ENCODE data around the gene SPOCK2. TPM values are rescaled to one million over a fixed set of nuclear protein-coding genes. Genes with fewer than 3 reads are reported as not detected.

Gene SPOCK2
- total RNA-seq, 1 donor from 2014 or later: 27.8 TPM

DNA sequence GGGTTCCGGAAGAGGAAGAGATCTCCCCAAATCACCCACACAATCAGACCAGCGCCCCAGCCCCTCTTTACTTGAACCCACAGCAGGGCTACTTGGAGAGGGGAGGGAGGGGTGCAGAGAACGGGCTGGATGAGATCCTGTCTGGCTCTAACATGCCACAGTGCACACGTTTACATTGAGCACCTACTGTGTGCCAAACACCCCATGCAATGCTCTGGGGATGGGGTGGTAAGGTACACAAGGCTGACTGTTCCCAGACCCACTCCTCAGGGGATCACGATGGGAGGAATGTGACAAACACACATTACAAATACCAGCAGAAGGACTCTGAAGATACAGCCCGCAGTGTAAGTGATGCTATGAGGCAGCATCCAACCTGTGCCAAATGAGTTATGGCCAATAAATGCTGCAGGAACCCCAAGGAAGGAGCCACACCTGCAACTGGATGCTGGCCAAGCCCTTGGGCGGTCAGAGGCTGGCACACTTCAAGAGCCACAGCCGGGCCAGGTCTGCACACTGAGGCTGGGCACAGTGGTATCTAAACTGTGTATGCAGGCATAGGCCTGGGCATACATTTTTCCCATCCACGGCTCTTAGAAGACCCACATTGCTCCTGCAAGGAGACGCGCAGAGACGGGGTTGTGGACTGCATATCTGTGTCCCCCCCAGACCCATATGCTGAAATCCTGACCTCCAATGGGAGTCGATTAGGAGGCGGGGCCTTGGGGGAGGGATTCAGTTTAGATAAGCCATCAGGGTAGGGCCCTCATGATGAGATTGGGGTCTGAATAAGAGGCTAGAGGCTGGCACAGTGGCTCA lies 6.4 kb downstream of the SPOCK2 start:
- POLR2A ChIA-PET: no interaction called here
- no peak for ATAC-seq (ENCODE audit: low read depth)
- CTCF ChIA-PET: no interaction called here
- Mint-ChIP-seq H3K36me3 (ENCODE audit: low read depth) (peaks cover 11% of the 10 kb centered on the region), H3K9me3 (no peaks in the 10 kb centered on the region), H3K4me3 (no peak overlapping the region), H3K27ac (peak overlapping the region; percentile 27), H3K27me3 (no peaks in the 10 kb centered on the region), H3K4me1 (peaks cover 75% of the 10 kb centered on the region)
- no peak for DNase-seq
- intact Hi-C loops (cut with micrococcal nuclease): no loop called here
- TF ChIP-seq, protein P1, sequence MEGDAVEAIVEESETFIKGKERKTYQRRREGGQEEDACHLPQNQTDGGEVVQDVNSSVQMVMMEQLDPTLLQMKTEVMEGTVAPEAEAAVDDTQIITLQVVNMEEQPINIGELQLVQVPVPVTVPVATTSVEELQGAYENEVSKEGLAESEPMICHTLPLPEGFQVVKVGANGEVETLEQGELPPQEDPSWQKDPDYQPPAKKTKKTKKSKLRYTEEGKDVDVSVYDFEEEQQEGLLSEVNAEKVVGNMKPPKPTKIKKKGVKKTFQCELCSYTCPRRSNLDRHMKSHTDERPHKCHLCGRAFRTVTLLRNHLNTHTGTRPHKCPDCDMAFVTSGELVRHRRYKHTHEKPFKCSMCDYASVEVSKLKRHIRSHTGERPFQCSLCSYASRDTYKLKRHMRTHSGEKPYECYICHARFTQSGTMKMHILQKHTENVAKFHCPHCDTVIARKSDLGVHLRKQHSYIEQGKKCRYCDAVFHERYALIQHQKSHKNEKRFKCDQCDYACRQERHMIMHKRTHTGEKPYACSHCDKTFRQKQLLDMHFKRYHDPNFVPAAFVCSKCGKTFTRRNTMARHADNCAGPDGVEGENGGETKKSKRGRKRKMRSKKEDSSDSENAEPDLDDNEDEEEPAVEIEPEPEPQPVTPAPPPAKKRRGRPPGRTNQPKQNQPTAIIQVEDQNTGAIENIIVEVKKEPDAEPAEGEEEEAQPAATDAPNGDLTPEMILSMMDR (IDR thresholded peaks at IDR 0.05): no peak

DNA sequence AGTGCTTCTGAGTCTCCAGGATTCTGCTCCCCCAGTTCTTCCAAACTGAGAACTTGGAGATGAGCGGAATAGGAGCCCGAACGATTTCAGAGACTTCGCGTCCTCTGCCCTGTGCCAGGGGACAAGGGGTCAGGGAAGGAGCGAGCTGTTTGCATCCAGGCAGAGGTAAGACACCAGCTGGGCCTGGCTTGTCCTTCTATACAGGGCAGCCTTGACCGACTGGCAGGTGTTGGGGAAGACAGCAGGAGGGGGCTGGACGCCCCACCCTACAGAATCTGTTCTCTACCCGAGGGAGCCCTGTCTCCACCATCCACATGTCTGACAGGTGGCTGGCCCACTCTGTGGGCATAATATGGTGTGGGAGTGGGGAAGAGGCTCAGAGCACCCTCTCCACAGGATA lies 7.1 kb downstream of the SPOCK2 start:
- ChIA-PET CTCF (no interaction called here), POLR2A (no interaction called here)
- Mint-ChIP-seq H3K27ac (peak overlapping the region; percentile 27), H3K36me3 (ENCODE audit: low read depth) (peaks cover 11% of the 10 kb centered on the region), H3K27me3 (no peaks in the 10 kb centered on the region), H3K4me1 (peaks cover 73% of the 10 kb centered on the region), H3K4me3 (no peak overlapping the region), H3K9me3 (no peaks in the 10 kb centered on the region)
- DNase-seq (no peak), ATAC-seq (ENCODE audit: low read depth) (no peak)
- intact Hi-C loops (cut with micrococcal nuclease): no loop called here
- TF ChIP-seq, protein P1 (IDR thresholded peaks at IDR 0.05): no peak

DNA sequence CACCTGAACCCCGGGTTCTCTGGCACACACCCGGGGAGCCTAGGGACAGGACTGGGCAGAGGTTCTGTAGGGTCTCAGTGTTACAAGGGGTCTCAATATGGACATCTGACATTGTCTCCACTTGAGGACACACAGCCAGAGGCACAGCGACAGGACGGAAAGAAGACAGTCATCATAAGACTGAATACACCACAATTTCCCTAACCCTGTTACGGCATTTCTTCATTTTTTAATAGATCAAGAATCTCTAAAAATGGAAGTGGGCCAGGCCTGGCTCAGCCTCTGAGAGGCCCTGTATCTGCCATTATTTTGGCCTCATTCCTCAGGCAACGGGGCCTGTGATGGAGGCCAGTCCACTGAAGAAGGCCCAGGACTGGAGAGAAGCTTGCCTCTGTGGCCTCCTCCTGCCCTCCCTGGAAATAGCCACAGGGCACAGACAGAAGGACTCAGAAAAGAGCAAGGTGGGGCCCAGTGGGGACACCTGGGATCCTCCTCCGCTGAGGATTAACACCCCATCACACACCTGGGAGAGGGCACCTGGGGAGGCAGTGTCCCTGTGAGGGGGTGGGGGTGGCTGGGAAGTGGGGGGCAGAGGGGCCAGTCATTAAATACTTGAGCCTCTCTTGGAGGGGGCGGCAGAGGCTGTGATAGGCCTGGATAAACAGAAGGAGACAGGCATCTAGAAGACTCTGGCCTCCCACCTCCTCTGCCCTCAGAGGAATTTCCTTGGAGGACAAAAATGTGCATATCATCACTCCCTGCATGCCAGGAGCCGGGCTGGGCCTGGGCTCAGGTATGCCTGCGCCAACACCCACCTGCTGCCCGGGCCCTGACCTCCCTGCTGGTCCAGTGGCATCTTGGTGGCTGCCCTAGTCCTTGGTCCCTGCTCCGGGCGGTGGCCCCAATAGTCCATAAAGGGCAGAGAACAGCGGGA lies 8.0 kb downstream of the SPOCK2 start:
- intact Hi-C loops (cut with micrococcal nuclease): no loop called here

GRCh38 chr10:72079356-72079755 lies 9.0 kb downstream of the SPOCK2 start:
- intact Hi-C loops (cut with micrococcal nuclease): loop anchor here (1.0 kb wide), 1 partner anchor 8 kb away; no protein-coding TSS in a partner anchor
- peaks cover 16% of the 10 kb centered on the region for H3K36me3 Mint-ChIP-seq (ENCODE audit: low read depth)

More for the DNA sequence above, 8.0 kb downstream of the SPOCK2 start:
- no peaks in the 10 kb centered on the region for H3K27me3 Mint-ChIP-seq
- no peaks in the 10 kb centered on the region for H3K9me3 Mint-ChIP-seq
- POLR2A ChIA-PET: interaction anchor here (1.2 to 2.1 kb wide), 6 partner anchors 8 to 255 kb away, joined by 4 to 20 read pairs (median 4); partner anchors contain the start of genes ANAPC16, ASCC1 and SPOCK2
- no peak for DNase-seq
- H3K36me3 Mint-ChIP-seq (ENCODE audit: low read depth): peaks cover 11% of the 10 kb centered on the region
- H3K4me3 Mint-ChIP-seq: peak overlapping the region; percentile 61
- peak overlapping the region; percentile 83 for H3K27ac Mint-ChIP-seq
- peaks cover 76% of the 10 kb centered on the region for H3K4me1 Mint-ChIP-seq
- ATAC-seq (ENCODE audit: low read depth): peak; percentile 22
- TF ChIP-seq, protein P1 (IDR thresholded peaks at IDR 0.05): no peak
- CTCF ChIA-PET: interaction anchor here (0.6 to 4.4 kb wide), 3 partner anchors 32 to 257 kb away, joined by 3 to 19 read pairs (median 5); no protein-coding TSS in a partner anchor

More at GRCh38 chr10:72079356-72079755, 9.0 kb downstream of the SPOCK2 start:
- Mint-ChIP-seq H3K27me3 (no peaks in the 10 kb centered on the region), H3K4me3 (peak overlapping the region; percentile 61), H3K4me1 (peaks cover 75% of the 10 kb centered on the region), H3K27ac (peak overlapping the region; percentile 83), H3K9me3 (no peaks in the 10 kb centered on the region)
- POLR2A ChIA-PET: interaction anchor here (1.2 to 2.1 kb wide), 6 partner anchors 9 to 256 kb away, joined by 4 to 20 read pairs (median 4); partner anchors contain the start of genes ANAPC16, ASCC1 and SPOCK2
- TF ChIP-seq, protein P1 (IDR thresholded peaks at IDR 0.05): no peak
- CTCF ChIA-PET: interaction anchor here (0.6 to 4.4 kb wide), 4 partner anchors 20 to 258 kb away, joined by 3 to 19 read pairs (median 4); no protein-coding TSS in a partner anchor
- DNase-seq: peak; percentile 36
- ATAC-seq (ENCODE audit: low read depth): peak; percentile 91

Measured in activated B cell treated with CpG ODN at 0.5 μM for 24 hours (primary cell).